Measurements from ENCODE around the gene C6orf15. TPM values are rescaled to one million over a fixed set of nuclear protein-coding genes. Genes with fewer than 3 reads are reported as not detected.

Gene C6orf15
- 0.14 TPM in 1 of 2 replicates, not detected in the other for total RNA-seq

- no peak for DNase-seq
These were observed at the start of gene C6orf15 for GRCh38 chr6:31112478-31112877. TSS of gene C6orf15 (minus strand) at chr6:31112575. CDS start at chr6:31112555, 20 bp downstream.

DNA sequence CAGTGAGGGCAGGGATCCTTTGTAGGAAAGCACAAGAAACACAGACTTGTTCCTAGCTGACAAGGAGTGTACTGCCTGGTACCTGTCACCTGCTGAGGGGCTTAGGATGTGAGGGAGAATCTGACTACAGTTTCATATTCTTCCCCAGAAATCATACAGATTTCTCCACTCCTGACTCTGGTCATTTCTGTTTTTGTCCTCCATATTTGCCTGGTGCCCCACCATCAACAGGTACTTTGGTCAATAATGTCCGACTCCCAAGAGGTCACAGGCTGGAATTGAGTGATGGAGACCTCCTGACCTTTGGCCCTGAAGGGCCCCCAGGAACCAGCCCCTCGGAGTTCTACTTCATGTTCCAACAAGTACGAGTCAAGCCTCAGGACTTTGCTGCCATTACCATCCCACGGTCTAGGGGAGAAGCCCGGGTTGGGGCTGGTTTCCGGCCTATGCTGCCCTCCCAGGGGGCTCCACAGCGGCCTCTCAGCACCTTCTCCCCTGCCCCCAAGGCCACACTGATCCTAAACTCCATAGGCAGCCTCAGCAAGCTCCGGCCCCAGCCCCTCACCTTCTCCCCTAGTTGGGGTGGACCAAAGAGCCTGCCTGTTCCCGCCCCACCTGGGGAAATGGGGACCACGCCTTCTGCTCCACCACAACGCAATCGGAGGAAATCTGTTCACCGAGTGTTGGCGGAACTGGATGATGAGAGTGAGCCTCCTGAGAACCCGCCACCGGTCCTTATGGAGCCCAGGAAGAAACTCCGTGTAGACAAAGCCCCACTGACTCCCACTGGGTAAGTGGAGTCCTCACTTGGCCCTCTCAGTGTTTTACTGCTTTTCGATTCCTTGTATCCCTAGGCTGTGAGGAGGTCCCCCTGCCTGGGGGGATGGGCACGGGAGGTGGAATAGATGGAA lies 49.1 kb upstream of the C6orf15 start:
- DNase-seq: no peak

GRCh38 chr6:31158863-31159855 lies 46.8 kb upstream of the C6orf15 start:
- DNase-seq: peak; percentile 21

DNA sequence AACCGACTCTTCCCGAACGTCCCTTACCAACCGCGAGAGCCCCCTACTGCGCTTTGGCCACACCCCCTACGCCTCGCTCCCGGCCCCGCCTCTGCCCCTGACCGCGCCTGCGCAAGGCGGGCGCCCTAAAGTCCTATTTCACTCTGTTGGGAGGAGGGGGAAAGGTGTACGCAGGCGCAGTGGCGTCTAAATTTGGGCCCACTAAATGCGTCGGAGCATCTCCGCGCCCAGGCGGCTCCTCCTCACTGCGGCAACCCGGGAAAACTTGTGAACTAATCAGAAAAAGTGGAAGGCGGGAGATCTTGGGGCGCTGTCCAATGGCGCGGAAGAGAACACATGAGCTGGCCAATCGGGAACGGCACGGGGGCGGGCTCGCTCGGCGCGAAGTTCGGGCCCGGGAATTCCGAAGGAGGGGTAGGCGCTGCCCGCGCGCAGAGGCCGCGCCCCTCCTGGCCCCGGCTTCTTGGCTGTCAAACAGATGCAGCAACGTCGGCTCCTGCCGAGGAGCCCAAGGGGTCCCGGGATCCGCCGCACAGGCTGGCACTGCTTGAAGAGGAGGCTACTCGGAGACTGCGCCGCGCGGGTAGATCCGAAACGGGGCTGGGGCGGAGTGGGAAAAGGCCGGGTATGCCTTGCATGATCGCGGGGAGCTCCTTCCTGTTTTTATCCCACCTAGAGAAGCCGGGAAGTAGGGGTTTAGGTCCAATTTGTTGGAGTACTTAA lies 45.9 kb upstream of the C6orf15 start, which contains the start of gene TCF19:
Gene TCF19 (plus strand): TSS at position 450 of the 723 bp plus-strand sequence. CDS start 881 bp downstream, outside the sequence.
- peak; percentile 99 for DNase-seq

DNA sequence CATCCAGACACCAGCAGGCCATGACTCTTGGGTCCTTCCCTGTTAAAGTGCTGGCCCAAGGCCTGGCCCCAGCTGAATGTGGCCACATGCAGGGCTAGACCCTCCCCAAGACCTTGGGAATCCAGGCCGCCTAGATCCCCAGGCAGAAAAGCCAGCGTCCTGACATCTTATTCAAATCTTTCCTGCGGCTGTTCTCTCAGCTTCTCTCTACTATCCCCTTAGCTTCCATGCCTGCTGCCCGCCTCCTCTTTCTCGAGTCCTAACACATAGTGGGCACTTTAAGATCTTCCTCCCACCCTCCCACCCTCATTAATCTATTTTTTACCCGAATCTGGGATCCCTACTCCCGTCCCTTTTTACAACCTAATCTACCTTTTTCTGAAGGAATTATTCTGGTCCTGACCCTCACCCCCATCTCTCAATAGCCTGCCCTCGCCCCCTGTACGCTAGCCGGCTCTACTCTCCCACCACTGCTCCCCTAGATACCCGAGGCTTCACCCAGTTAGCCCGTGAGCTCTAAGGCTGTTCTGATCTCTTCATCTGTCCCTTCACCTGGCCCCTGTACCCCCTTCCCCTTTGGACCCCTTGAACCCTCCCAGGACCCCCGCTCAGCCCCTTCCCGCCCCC lies 45.3 kb upstream of the C6orf15 start, which contains the start of gene CCHCR1:
Gene CCHCR1 (minus strand): TSS at position 290 of the 627 bp plus-strand sequence. CDS start 202 bp downstream, at position 88.
- DNase-seq: peak; percentile 12

- DNase-seq: no peak
These were observed 44.3 kb upstream of the C6orf15 start for GRCh38 chr6:31156641-31157040.

DNA sequence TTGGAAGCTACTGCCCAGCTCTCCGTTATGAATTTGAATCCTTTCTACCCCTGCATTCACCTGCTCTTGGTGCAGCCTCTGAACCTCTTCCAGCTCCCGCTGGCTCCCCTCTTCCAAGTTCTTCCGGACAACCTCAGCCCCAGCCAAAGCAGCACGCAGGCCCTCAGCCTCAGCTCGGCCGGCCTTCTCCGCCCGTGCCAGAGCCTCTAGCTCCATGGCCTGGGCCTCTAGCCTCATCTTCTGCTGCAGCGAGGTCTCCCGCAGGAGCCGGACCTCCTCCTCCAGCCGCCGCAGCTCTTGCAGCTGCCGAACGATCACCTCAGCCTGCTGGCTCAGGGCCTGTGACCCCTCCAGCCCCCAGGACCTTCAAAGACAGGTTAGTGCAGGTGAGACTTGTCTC lies 42.1 kb upstream of the C6orf15 start:
- DNase-seq: no peak

GRCh38 chr6:31152781-31153180 lies 40.4 kb upstream of the C6orf15 start:
- no peak for DNase-seq

DNA sequence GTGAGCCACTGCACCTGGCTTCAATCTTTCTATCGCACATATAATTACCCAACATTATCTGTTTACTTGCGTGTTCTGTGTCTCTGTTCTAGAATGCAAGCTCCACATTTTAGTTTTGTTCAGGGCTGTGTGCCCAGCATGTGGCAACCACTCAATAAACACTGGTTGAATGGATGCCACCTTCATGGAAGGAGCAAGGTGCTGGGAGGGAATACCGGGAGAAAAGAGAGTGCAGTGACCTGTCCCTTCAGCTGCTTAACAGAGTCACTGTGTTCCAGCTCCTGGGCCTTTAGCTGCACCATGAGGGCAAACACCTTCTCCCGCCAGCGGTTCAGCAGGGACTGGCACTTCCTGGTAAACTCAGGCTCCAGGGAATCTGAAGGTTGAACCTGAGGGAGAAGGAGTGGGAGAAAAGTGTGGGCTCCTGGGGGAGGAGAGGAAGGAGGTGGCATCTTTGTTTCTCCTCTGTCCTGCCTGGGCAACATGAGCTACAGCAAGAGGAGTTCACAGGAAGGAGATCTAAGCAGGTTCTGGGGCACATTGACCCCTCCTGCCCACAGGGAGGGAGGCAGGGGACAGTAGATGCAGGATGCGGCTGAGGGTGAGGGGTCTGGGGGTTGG lies 37.6 kb upstream of the C6orf15 start:
- DNase-seq: no peak

DNA sequence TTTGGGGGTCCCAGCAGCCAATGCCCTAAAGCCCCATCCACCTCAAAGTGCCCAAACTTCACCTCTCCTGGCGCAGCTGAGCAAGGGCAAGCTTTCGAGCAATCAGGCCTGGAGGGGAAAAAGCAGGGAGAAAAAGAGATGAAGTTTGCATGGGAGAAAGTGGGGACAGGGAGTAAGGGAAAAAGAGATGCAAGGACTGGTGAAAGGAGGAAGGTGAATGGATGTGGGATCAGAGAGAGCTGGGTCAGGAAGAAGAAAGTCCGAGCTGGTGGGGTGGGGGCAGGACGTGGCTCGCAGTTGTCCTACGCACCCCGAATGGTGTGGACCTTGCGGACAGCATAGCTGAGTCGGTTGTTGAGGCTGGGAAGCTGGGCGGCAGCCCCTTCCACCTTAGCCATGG lies 33.0 kb upstream of the C6orf15 start:
- no peak for DNase-seq

GRCh38 chr6:31144970-31145340 lies 32.6 kb upstream of the C6orf15 start:
- no peak for DNase-seq

- no peak for DNase-seq
These were observed 32.1 kb upstream of the C6orf15 start for GRCh38 chr6:31144296-31144969.

GRCh38 chr6:31143148-31143547 lies 30.8 kb upstream of the C6orf15 start:
- peak; percentile 37 for DNase-seq

GRCh38 chr6:31142361-31142761 lies 30.0 kb upstream of the C6orf15 start:
- DNase-seq: no peak

DNA sequence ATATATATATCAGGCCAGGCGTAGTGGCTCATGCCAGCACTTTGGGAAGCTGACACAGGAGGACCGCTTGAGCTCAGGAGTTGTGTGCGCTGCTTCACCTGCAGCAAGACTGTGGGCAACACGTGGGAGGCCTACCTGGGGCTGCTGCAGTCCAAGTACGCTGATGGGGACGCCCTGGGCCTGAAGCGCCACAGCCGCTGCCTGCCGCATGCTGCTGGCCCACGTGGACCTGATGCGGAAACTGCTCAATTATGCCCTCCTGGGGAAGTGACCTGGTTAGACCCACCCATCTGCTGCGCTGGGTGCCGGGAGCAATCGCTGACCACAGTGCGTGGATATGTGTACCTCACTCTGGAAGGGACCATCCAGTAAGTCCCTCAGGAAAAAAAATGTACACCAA lies 28.3 kb upstream of the C6orf15 start:
- DNase-seq: no peak

GRCh38 chr6:31139599-31139998 lies 27.2 kb upstream of the C6orf15 start:
- peak; percentile 23 for DNase-seq

GRCh38 chr6:31138982-31139381 lies 26.6 kb upstream of the C6orf15 start, which contains the start of gene PSORS1C2:
TSS of gene PSORS1C2 (minus strand) at chr6:31139066. CDS start at chr6:31139026, 40 bp downstream.
- DNase-seq: no peak

DNA sequence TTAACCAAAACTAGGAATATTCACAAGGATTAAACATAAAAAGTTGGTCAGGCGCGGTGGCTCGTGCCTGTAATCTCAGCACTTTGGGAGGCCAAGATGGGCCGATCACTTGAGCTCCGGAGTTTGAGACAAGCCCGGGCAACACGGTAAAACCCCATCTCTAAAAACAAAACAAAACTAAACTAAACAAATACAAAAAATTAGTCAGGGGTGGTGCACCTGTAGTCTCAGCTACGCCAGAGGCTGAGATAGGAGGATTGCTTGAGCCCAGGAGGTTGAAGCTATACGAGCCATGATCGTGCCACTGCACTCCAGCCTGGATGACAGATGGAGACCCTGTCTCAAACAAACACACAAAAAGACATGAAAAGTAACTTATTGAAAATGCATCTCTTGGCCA lies 23.3 kb upstream of the C6orf15 start:
- no peak for DNase-seq

GRCh38 chr6:31132806-31133205 lies 20.4 kb upstream of the C6orf15 start:
- DNase-seq: no peak

DNA sequence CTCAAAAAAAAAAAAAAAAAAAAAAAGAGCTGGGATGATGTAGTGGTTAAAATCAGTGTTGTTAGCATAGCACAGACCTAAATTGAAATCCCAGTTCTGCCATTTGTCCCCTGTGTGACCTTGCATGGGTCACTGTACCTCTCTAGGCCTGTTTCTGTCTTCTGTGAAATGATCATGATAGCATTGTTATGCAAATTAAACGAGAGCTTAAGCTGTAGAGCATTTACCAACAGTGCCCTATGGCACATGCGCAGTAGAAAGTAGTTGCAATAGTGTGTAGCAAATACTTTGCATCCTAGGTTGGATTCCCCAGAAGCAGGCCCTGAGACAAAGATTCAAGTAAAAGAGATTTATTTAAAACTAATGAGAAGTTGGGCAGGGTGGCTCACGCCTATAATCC lies 19.2 kb upstream of the C6orf15 start:
- no peak for DNase-seq

- DNase-seq: no peak
These were observed 18.4 kb upstream of the C6orf15 start for GRCh38 chr6:31130751-31131150.

All from dermis blood vessel endothelial cell (primary cell).